ENCODE results near the gene CEP55. TPM values are rescaled to one million over a fixed set of nuclear protein-coding genes. Genes with fewer than 3 reads are reported as not detected.
"Not testable (repeated sequence)": the region's sequence is repeated elsewhere in the genome, so short reads cannot be mapped to it uniquely, and the experiment has no call there.

Gene CEP55
- total RNA-seq, 1 experiment from 2014 or later, result 17.3 TPM

DNA sequence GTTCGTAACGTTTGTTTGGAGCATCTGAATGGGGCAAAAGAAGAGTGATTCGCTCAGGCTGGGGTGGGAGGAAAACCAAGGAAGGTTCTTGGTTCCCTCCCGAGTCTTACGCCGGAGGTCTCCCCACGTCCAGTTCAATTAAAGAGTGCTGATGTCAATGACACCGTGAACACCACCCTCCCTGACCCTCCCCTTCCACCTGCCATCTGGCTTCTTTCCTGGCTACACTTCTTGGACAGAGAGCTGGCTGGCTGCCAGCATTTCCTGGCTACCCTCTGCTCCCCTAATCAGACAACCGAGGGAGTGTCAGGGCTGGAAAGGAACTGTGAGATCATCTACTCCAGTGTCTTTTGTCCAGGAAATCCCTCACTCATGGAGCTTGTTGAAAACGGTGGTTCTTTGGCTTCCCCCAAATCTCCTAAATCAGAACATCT is 46.0 kb downstream of the CEP55 start:
- no peak overlapping the region for H3K27ac Mint-ChIP-seq
- no peak for TF ChIP-seq ZNF121 (CRISPR knock-in tag; IDR thresholded peaks at IDR 0.05)
- TF ChIP-seq, protein P1, sequence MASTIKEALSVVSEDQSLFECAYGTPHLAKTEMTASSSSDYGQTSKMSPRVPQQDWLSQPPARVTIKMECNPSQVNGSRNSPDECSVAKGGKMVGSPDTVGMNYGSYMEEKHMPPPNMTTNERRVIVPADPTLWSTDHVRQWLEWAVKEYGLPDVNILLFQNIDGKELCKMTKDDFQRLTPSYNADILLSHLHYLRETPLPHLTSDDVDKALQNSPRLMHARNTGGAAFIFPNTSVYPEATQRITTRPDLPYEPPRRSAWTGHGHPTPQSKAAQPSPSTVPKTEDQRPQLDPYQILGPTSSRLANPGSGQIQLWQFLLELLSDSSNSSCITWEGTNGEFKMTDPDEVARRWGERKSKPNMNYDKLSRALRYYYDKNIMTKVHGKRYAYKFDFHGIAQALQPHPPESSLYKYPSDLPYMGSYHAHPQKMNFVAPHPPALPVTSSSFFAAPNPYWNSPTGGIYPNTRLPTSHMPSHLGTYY (CRISPR knock-in tag; IDR thresholded peaks at IDR 0.05), result no peak
- CTCF ChIA-PET, result interaction anchor here (0.8 to 3.7 kb wide), 24 partner anchors 10 to 902 kb away, joined by 3 to 62 read pairs (median 4); partner anchors contain the start of genes FRA10AC1 and MYOF
- POLR2A ChIA-PET, result no interaction called here
- 0 out of 2 replicates have a peak, but pooled peaks cover 2% of the 10 kb centered on the region for H3K4me1 Mint-ChIP-seq
- peak overlapping the region; percentile 39 for H3K4me3 Mint-ChIP-seq
- ATAC-seq, result peak; percentile 60
- no peak for DNase-seq (ENCODE audit: low spot score)
- H3K27me3 Mint-ChIP-seq (ENCODE audit: low read depth), result peaks cover 36% of the 10 kb centered on the region
- H3K9me3 Mint-ChIP-seq, result no peaks in the 10 kb centered on the region
- H3K36me3 Mint-ChIP-seq, result no peaks in the 10 kb centered on the region

DNA sequence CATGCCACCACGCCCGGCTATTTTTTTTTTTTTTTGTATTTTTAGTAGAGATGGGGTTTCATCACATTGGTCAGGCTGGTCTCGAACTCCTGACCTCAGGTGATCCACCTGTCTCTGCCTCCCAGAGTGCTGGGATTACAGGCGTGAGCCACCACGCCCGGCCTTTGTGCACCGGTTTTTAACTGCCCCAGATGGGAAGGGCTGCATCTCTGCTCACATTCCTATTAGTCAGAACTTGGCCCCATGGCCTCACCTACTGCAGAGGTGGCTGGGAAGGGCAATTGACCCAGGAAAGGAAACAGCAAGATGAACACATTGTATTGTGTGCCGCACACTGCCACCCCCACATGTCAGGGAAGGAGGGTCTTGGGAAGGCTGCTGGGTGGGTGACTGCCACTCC is 50.6 kb downstream of the CEP55 start:
- DNase-seq (ENCODE audit: low spot score); CTCF ChIA-PET; H3K9me3 Mint-ChIP-seq; H3K4me1 Mint-ChIP-seq; H3K27ac Mint-ChIP-seq; ATAC-seq; H3K36me3 Mint-ChIP-seq; H3K27me3 Mint-ChIP-seq (ENCODE audit: low read depth); H3K4me3 Mint-ChIP-seq: not testable (repeated sequence)
- POLR2A ChIA-PET, result interaction anchor here (0.6 kb wide), 1 partner anchor 264 kb away, joined by 3 read pairs; no protein-coding TSS in a partner anchor

DNA sequence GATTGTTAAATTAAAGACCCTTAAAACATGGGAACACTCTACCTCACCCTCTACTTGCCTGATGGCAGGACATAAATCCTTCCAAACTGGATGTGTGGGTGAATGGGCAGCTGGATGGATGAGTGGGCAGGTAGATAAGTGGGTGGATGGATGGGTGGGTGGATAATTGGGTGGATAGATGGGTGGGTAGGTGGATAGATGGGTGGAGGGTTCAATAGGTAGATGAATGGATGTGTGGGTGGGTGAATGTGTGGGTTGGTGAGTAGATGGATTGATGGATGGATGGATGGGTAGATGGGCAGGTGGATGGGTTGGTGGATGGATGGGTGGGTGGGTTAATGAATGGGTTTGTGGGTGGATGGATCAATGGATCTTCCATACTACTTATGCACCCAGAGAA is 51.1 kb downstream of the CEP55 start:
- Mint-ChIP-seq H3K27me3 (ENCODE audit: low read depth) (peaks cover 3% of the 10 kb centered on the region), H3K36me3 (no peaks in the 10 kb centered on the region), H3K9me3 (no peaks in the 10 kb centered on the region), H3K27ac (no peak overlapping the region), H3K4me3 (no peak overlapping the region), H3K4me1 (0 out of 2 replicates have a peak, but pooled peaks cover 3% of the 10 kb centered on the region)
- TF ChIP-seq, protein P2, sequence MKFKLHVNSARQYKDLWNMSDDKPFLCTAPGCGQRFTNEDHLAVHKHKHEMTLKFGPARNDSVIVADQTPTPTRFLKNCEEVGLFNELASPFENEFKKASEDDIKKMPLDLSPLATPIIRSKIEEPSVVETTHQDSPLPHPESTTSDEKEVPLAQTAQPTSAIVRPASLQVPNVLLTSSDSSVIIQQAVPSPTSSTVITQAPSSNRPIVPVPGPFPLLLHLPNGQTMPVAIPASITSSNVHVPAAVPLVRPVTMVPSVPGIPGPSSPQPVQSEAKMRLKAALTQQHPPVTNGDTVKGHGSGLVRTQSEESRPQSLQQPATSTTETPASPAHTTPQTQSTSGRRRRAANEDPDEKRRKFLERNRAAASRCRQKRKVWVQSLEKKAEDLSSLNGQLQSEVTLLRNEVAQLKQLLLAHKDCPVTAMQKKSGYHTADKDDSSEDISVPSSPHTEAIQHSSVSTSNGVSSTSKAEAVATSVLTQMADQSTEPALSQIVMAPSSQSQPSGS (CRISPR knock-in tag; IDR thresholded peaks at IDR 0.05; ENCODE audit: borderline replicate concordance, low read depth), result no peak
- no peak for TF ChIP-seq TEAD1 (CRISPR knock-in tag; IDR thresholded peaks at IDR 0.05)
- TF ChIP-seq ZNF219 (CRISPR knock-in tag; IDR thresholded peaks at IDR 0.05; ENCODE audit: borderline replicate concordance), result no peak
- TF ChIP-seq CBFB (CRISPR knock-in tag; IDR thresholded peaks at IDR 0.05; ENCODE audit: low read depth), result no peak
- TF ChIP-seq ESRRA (CRISPR knock-in tag; IDR thresholded peaks at IDR 0.05; ENCODE audit: borderline replicate concordance), result no peak
- TF ChIP-seq, protein P3, sequence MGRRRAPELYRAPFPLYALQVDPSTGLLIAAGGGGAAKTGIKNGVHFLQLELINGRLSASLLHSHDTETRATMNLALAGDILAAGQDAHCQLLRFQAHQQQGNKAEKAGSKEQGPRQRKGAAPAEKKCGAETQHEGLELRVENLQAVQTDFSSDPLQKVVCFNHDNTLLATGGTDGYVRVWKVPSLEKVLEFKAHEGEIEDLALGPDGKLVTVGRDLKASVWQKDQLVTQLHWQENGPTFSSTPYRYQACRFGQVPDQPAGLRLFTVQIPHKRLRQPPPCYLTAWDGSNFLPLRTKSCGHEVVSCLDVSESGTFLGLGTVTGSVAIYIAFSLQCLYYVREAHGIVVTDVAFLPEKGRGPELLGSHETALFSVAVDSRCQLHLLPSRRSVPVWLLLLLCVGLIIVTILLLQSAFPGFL (CRISPR knock-in tag; IDR thresholded peaks at IDR 0.05; ENCODE audit: borderline replicate concordance), result no peak
- TF ChIP-seq, protein P4, sequence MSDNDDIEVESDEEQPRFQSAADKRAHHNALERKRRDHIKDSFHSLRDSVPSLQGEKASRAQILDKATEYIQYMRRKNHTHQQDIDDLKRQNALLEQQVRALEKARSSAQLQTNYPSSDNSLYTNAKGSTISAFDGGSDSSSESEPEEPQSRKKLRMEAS (CRISPR knock-in tag; IDR thresholded peaks at IDR 0.05), result no peak
- TF ChIP-seq, protein P5, sequence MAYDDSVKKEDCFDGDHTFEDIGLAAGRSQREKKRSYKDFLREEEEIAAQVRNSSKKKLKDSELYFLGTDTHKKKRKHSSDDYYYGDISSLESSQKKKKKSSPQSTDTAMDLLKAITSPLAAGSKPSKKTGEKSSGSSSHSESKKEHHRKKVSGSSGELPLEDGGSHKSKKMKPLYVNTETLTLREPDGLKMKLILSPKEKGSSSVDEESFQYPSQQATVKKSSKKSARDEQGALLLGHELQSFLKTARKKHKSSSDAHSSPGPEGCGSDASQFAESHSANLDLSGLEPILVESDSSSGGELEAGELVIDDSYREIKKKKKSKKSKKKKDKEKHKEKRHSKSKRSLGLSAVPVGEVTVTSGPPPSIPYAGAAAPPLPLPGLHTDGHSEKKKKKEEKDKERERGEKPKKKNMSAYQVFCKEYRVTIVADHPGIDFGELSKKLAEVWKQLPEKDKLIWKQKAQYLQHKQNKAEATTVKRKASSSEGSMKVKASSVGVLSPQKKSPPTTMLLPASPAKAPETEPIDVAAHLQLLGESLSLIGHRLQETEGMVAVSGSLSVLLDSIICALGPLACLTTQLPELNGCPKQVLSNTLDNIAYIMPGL (CRISPR knock-in tag; IDR thresholded peaks at IDR 0.05), result no peak
- TF ChIP-seq ZNF263 (CRISPR knock-in tag; IDR thresholded peaks at IDR 0.05; ENCODE audit: low read depth), result no peak
- no peak for TF ChIP-seq ZNF671 (CRISPR knock-in tag; IDR thresholded peaks at IDR 0.05)
- TF ChIP-seq CREB1 (CRISPR knock-in tag; IDR thresholded peaks at IDR 0.05), result no peak
- no peak for TF ChIP-seq ZNF138 (CRISPR knock-in tag; conservative IDR thresholded peaks at IDR 0.05)
- TF ChIP-seq NFE2L1 (CRISPR knock-in tag; IDR thresholded peaks at IDR 0.05), result no peak
- no peak for ATAC-seq
- DNase-seq (ENCODE audit: low spot score), result no peak
- POLR2A ChIA-PET, result no interaction called here
- CTCF ChIA-PET, result no interaction called here
